ENCODE data around the gene LIMD2.

- no peak for TF ChIP-seq CTCF (IDR thresholded peaks at IDR 0.05)
- peak in 1 of 4 donors; percentile 42 for TF ChIP-seq POLR2A (IDR thresholded peaks at IDR 0.05)
These were observed 863 bp downstream of the LIMD2 start for GRCh38 chr17:63698886-63699637.
